Mesodermal cell (in vitro differentiated cells): ENCODE data around the gene SRGN. TPM values are rescaled to one million over a fixed set of nuclear protein-coding genes. Genes with fewer than 3 reads are reported as not detected.
"Not testable (repeated sequence)": the region's sequence is repeated elsewhere in the genome, so short reads cannot be mapped to it uniquely, and the experiment has no call there.

Experiments used
- H3K27ac ChIP-seq: 2 replicates; pipeline ENCODE4 v1.7.0; 2013; ENCODE audit warnings: mild to moderate bottlenecking, low read depth, low read length, moderate library complexity; ENCODE audit not compliant: severe bottlenecking
- H3K36me3 ChIP-seq: 2 replicates; pipeline ENCODE4 v1.7.1; 2013; ENCODE audit warnings: mild to moderate bottlenecking, low read length, moderate library complexity; ENCODE audit not compliant: control insufficient read depth, insufficient read depth
- H3K4me1 ChIP-seq: one replicate; pipeline ENCODE4 v1.7.1; 2013; ENCODE audit warnings: mild to moderate bottlenecking, low read length; ENCODE audit not compliant: insufficient read depth, control insufficient read depth, poor library complexity, severe bottlenecking
- H3K4me3 ChIP-seq: 2 replicates; pipeline ENCODE4 v1.7.0; 2013; ENCODE audit warnings: low read length, control low read depth, mild to moderate bottlenecking; ENCODE audit not compliant: insufficient read depth, poor library complexity, severe bottlenecking; ENCODE audit errors: extremely low read depth
- H3K9me3 ChIP-seq: 2 replicates; pipeline ENCODE4 v1.7.1; 2013; ENCODE audit warnings: mild to moderate bottlenecking, low read length, moderate library complexity; ENCODE audit not compliant: control insufficient read depth
- WGBS, 2 experiments: methylation state at CpG; one replicate each; pipeline ENCODE4 v1.1.5; 2013; ENCODE audit warnings: missing lambda C conversion rate in 2 of 2; ENCODE audit not compliant: insufficient coverage in 2 of 2; 5-methylcytosine and 5-hydroxymethylcytosine counted together
- polyA plus RNA-seq, 2 experiments: library from polyadenylated mRNA; stranded (reverse); fragments of 50-300 nt; gene quantifications; one replicate each; pipeline ENCODE4 v1.2.3, GENCODE V29; 2013

The SRGN gene
- polyA plus RNA-seq (2013, experiment 1 of 2): 0.74 TPM
- 0.30 TPM for polyA plus RNA-seq (2013, experiment 2 of 2)

DNA sequence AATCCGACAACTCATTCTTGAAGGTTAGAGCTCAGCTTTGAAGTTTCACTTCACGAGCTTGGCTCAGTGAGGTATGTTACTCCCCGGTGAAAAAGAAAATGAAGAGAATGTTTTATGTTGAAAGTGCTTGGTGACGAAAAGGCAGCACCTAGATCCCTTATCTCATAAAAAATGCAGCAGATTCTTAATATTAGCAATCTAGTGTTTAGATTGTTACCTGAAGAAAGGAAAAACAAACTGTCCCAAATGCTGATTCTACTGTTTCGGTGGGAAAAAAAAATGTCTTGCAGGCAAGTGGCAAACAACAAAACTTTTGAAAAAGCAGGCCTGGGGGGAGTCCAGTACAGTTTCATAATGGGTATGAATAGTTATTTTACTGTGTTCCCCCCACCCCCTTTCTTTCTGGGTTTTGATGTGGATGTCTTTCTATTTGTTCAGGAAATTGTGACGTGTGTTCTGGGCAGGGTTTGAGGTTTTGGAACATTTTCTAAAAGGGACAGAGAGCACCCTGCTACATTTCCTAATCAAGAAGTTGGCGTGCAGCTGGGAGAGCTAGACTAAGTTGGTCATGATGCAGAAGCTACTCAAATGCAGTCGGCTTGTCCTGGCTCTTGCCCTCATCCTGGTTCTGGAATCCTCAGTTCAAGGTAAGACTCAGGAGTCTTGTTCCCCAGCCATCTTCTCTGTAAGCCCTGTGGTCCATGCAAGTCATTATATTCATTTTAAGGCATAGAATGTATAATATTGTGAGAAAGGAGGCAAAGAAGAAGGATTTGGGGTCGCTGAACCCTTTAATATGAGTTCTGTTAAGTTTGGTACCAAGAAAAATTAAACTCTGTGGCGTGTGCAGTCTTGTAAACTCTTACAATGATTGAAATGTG is at the start of gene SRGN:
TSS of gene SRGN (plus strand) at position 514 of the 881 bp plus-strand sequence. CDS start at position 569, 55 bp downstream.
- Histone ChIP-seq H3K36me3 (no peaks in the 10 kb centered on the region), H3K27ac (no peak within 1 kb of the TSS), H3K4me1 (no peaks in the 10 kb centered on the region), H3K9me3 (no peaks in the 10 kb centered on the region), H3K4me3 (no peak within 1 kb of the TSS)
- WGBS, 2 experiments: 93 to 95% methylated on average over 6 to 8 of the region's 10 CpGs

GRCh38 chr10:69040904-69041303 is 47.0 kb upstream of the SRGN start:
- not testable (repeated sequence) for H3K4me3 ChIP-seq, H3K36me3 ChIP-seq, H3K9me3 ChIP-seq, H3K27ac ChIP-seq, H3K4me1 ChIP-seq
- 42 to 89% methylated on average over 1 to 2 of the region's 5 CpGs for WGBS, 2 experiments

GRCh38 chr10:69042417-69042816 is 45.5 kb upstream of the SRGN start:
- Histone ChIP-seq H3K27ac (no peak overlapping the region), H3K4me1 (no peaks in the 10 kb centered on the region), H3K4me3 (no peak overlapping the region), H3K36me3 (no peaks in the 10 kb centered on the region), H3K9me3 (no peaks in the 10 kb centered on the region)
- 91 to 92% methylated on average over 4 to 5 of the region's 5 CpGs for WGBS, 2 experiments

- 92 to 94% methylated on average over 5 of the region's 6 CpGs for WGBS, 2 experiments
Observed at GRCh38 chr10:69042838-69043237, 45.1 kb upstream of the SRGN start.

GRCh38 chr10:69043931-69044531 is 43.9 kb upstream of the SRGN start:
- no peak overlapping the region for H3K4me3 ChIP-seq
- H3K9me3 ChIP-seq: no peaks in the 10 kb centered on the region
- H3K36me3 ChIP-seq: no peaks in the 10 kb centered on the region
- no peaks in the 10 kb centered on the region for H3K4me1 ChIP-seq
- WGBS, 2 experiments: 86 to 95% methylated on average over 7 of the region's 10 CpGs
- no peak overlapping the region for H3K27ac ChIP-seq

More at GRCh38 chr10:69042838-69043237, 45.1 kb upstream of the SRGN start:
- Histone ChIP-seq H3K4me3 (no peak overlapping the region), H3K9me3 (no peaks in the 10 kb centered on the region), H3K27ac (no peak overlapping the region), H3K36me3 (no peaks in the 10 kb centered on the region), H3K4me1 (no peaks in the 10 kb centered on the region)

GRCh38 chr10:69044546-69044945 is 43.4 kb upstream of the SRGN start:
- WGBS, 2 experiments: 83 to 100% methylated on average over 1 of the region's 1 CpG
- H3K9me3 ChIP-seq: no peaks in the 10 kb centered on the region
- H3K27ac ChIP-seq: no peak overlapping the region
- no peak overlapping the region for H3K4me3 ChIP-seq
- H3K4me1 ChIP-seq: no peaks in the 10 kb centered on the region
- H3K36me3 ChIP-seq: no peaks in the 10 kb centered on the region

- no peaks in the 10 kb centered on the region for H3K4me1 ChIP-seq
- no peak overlapping the region for H3K27ac ChIP-seq
- H3K9me3 ChIP-seq: no peaks in the 10 kb centered on the region
- H3K36me3 ChIP-seq: no peaks in the 10 kb centered on the region
- WGBS, 2 experiments: 82 to 83% methylated on average over 3 to 5 of the region's 6 CpGs
- H3K4me3 ChIP-seq: no peak overlapping the region
Observed at GRCh38 chr10:69045441-69046300, 42.2 kb upstream of the SRGN start.

DNA sequence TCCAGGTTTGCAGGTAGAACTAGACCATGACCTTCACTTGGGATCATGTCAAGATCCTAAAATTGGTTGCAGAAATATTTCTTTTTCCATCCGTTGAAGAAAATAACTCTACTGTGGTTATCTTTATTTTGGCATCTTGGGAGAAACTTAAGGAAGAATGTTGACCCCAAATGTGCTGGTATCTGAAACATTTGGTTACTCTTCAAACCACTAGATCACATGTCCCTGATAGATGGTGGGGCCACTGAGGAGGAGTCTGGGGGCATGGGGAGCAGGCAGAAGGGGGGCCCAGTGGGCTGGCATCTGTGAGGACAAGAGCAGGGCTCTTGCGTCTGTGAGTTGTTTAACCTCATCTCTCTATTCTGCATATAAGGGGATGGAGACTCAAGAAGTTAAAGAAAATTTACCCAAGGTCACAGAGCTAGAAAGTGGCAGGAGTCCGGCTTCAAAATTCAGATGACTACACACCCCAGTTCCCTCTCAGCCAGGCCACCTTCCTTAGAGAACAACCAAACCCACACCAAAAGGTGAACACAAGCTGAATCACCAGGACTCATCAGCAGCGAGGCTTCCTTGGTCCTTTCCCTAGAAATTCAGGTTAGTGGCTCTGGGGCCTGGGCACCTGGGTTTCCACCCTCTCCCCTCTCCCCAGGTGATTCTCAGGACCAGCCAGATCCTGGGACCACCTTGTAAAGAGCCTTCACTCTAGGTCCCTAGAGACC is 40.6 kb upstream of the SRGN start:
- no peaks in the 10 kb centered on the region for H3K4me1 ChIP-seq
- H3K9me3 ChIP-seq: no peaks in the 10 kb centered on the region
- H3K36me3 ChIP-seq: no peaks in the 10 kb centered on the region
- H3K27ac ChIP-seq: no peak overlapping the region
- 92% methylated on average over 2 to 3 of the region's 4 CpGs for WGBS, 2 experiments
- H3K4me3 ChIP-seq: no peak overlapping the region

DNA sequence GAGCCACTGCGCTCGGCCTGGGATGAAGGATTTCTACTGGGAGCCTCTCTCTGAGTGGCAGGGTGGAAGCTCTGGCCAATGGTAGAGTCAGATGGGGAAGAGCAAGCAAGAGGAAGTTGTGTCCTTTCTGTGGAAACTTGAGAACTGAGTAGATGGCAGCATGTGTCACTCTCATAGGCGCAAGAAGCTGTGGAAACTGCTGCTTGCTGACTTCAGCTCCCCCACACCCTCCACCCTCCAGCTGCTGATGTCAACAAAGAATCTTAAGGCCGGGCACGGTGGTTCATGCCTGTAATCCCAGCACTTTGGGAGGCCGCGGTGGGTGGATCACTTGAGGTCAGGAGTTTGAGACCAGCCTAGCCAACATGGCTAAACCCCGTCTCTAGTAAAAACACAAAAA is 39.8 kb upstream of the SRGN start:
- no peak overlapping the region for H3K27ac ChIP-seq
- no peak overlapping the region for H3K4me3 ChIP-seq
- no peaks in the 10 kb centered on the region for H3K9me3 ChIP-seq
- no peaks in the 10 kb centered on the region for H3K4me1 ChIP-seq
- H3K36me3 ChIP-seq: no peaks in the 10 kb centered on the region
- 80 to 90% methylated on average over 4 to 6 of the region's 8 CpGs for WGBS, 2 experiments

- Histone ChIP-seq H3K9me3 (no peaks in the 10 kb centered on the region), H3K4me3 (no peak overlapping the region), H3K27ac (no peak overlapping the region), H3K4me1 (no peaks in the 10 kb centered on the region), H3K36me3 (no peaks in the 10 kb centered on the region)
- WGBS, 2 experiments: 91 to 93% methylated on average over 6 of the region's 6 CpGs
Observed at GRCh38 chr10:69049566-69049961, 38.3 kb upstream of the SRGN start.
